Measurements from ENCODE around the gene TSKU.

Gene TSKU

GRCh38 chr11:76752321-76753143 is 30.6 kb upstream of the TSKU start:
- DNase-seq, result no peak

- no peak for DNase-seq
Observed at GRCh38 chr11:76753449-76753848, 29.7 kb upstream of the TSKU start.

GRCh38 chr11:76753950-76754349 is 29.2 kb upstream of the TSKU start:
- no peak for DNase-seq

GRCh38 chr11:76756341-76756741 is 26.8 kb upstream of the TSKU start:
- DNase-seq, result no peak

GRCh38 chr11:76758311-76758710 is 24.8 kb upstream of the TSKU start:
- DNase-seq, result no peak

GRCh38 chr11:76759092-76759491 is 24.1 kb upstream of the TSKU start:
- no peak for DNase-seq

- DNase-seq, result no peak
Observed at GRCh38 chr11:76759517-76759916, 23.6 kb upstream of the TSKU start.

- no peak for DNase-seq
Observed at GRCh38 chr11:76760236-76760635, 22.9 kb upstream of the TSKU start.

GRCh38 chr11:76761718-76762355 is 21.3 kb upstream of the TSKU start:
- no peak for DNase-seq

- no peak for DNase-seq
Observed at GRCh38 chr11:76762356-76762752, 20.8 kb upstream of the TSKU start.

- no peak for DNase-seq
Observed at GRCh38 chr11:76762867-76763572, 20.1 kb upstream of the TSKU start.

GRCh38 chr11:76763573-76764346 is 19.4 kb upstream of the TSKU start:
- DNase-seq, result no peak

- DNase-seq, result no peak
Observed at GRCh38 chr11:76764941-76765665, 18.1 kb upstream of the TSKU start.

GRCh38 chr11:76765863-76766350 is 17.2 kb upstream of the TSKU start:
- DNase-seq, result no peak

GRCh38 chr11:76766521-76766920 is 16.6 kb upstream of the TSKU start:
- no peak for DNase-seq

- DNase-seq, result no peak
Observed at GRCh38 chr11:76767659-76768058, 15.5 kb upstream of the TSKU start.

GRCh38 chr11:76768088-76768908 is 14.9 kb upstream of the TSKU start:
- no peak for DNase-seq

GRCh38 chr11:76768909-76769560 is 14.1 kb upstream of the TSKU start:
- no peak for DNase-seq

GRCh38 chr11:76769645-76770586 is 13.2 kb upstream of the TSKU start:
- no peak for DNase-seq
